ENCODE results near the gene EHMT2.
"Not testable (repeated sequence)": the region's sequence is repeated elsewhere in the genome, so short reads cannot be mapped to it uniquely, and the experiment has no call there.

The EHMT2 gene

GRCh38 chr6:31911826-31912585 lies 14.5 kb upstream of the EHMT2 start:
- H3K36me3 ChIP-seq (ENCODE audit: control insufficient read depth in 2 of 2, insufficient read depth in 1 of 2, low read length in 2 of 2), result no peaks in the 10 kb centered on the region
- POLR2A ChIA-PET, result interaction anchor here (0.7 to 1.1 kb wide), 3 partner anchors 14 to 982 kb away, joined by 3 to 4 read pairs (median 3); partner anchors contain the start of gene NEU1

GRCh38 chr6:31909298-31909697 lies 11.8 kb upstream of the EHMT2 start:
- peaks cover 12% of the 10 kb centered on the region; the same call in 1 of the 2 replicates for H3K4me1 ChIP-seq (ENCODE audit: control insufficient read depth, insufficient read depth, low read length)

More at GRCh38 chr6:31911826-31912585, 14.5 kb upstream of the EHMT2 start:
- Histone ChIP-seq H3K4me3 (ENCODE audit: low read depth, low read length) (no peak overlapping the region), H3K4me1 (ENCODE audit: control insufficient read depth, insufficient read depth, low read length) (peaks cover 9% of the 10 kb centered on the region; the same call in 1 of the 2 replicates), H3K9me3 (ENCODE audit: control insufficient read depth, insufficient read depth, low read depth, low read length) (no peaks in the 10 kb centered on the region), H3K27ac (ENCODE audit: extremely low read depth, low read depth, low read length) (no peak overlapping the region)
- TF ChIP-seq ZFHX2 (tag by site-specific recombination; conservative IDR thresholded peaks at IDR 0.05) (peak; percentile 30; the same call in 1 of the 2 replicates), ZBTB21 (tag by site-specific recombination; IDR thresholded peaks at IDR 0.05) (no peak), HOXC10 (CRISPR knock-in tag; IDR thresholded peaks at IDR 0.05) (no peak), ZNF76 (tag by site-specific recombination; IDR thresholded peaks at IDR 0.05; ENCODE audit: borderline replicate concordance, low read depth) (0 out of 2 replicates have a peak, but pooled peaks have one; percentile 3), ZBTB17 (tag by site-specific recombination; IDR thresholded peaks at IDR 0.05) (peak; percentile 69), ZNF335 (tag by site-specific recombination; conservative IDR thresholded peaks at IDR 0.05) (no peak), ZNF202 (tag by site-specific recombination; IDR thresholded peaks at IDR 0.05; ENCODE audit: borderline replicate concordance) (no peak)
- TF ChIP-seq, protein P1, sequence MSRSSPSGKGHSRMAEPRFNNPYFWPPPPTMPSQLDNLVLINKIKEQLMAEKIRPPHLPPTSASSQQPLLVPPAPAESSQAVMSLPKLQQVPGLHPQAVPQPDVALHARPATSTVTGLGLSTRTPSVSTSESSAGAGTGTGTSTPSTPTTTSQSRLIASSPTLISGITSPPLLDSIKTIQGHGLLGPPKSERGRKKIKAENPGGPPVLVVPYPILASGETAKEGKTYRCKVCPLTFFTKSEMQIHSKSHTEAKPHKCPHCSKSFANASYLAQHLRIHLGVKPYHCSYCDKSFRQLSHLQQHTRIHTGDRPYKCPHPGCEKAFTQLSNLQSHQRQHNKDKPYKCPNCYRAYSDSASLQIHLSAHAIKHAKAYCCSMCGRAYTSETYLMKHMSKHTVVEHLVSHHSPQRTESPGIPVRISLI (tag by site-specific recombination; IDR thresholded peaks at IDR 0.05), result 0 out of 2 replicates have a peak, but pooled peaks have one; percentile 10
- CTCF ChIA-PET, result interaction anchor here (0.5 to 0.8 kb wide), 3 partner anchors 9 to 313 kb away, joined by 3 to 6 read pairs (median 3); no protein-coding TSS in a partner anchor

GRCh38 chr6:31908791-31909190 lies 11.3 kb upstream of the EHMT2 start:
- Histone ChIP-seq H3K36me3 (ENCODE audit: control insufficient read depth in 2 of 2, insufficient read depth in 1 of 2, low read length in 2 of 2) (no peaks in the 10 kb centered on the region), H3K9me3 (ENCODE audit: control insufficient read depth, insufficient read depth, low read depth, low read length) (no peaks in the 10 kb centered on the region), H3K4me3 (ENCODE audit: low read depth, low read length) (no peak overlapping the region), H3K27ac (ENCODE audit: extremely low read depth, low read depth, low read length) (no peak overlapping the region), H3K4me1 (ENCODE audit: control insufficient read depth, insufficient read depth, low read length) (peaks cover 12% of the 10 kb centered on the region; the same call in 1 of the 2 replicates)
- CTCF ChIA-PET, result interaction anchor here (1.3 kb wide), 2 partner anchors 11 to 44 kb away, joined by 3 to 4 read pairs; no protein-coding TSS in a partner anchor
- no peak for TF ChIP-seq YY1 (tag by site-specific recombination; IDR thresholded peaks at IDR 0.05)
- no peak for TF ChIP-seq MYNN (tag by site-specific recombination; IDR thresholded peaks at IDR 0.05; ENCODE audit: borderline replicate concordance)
- TF ChIP-seq MZF1 (tag by site-specific recombination; IDR thresholded peaks at IDR 0.05; ENCODE audit: borderline replicate concordance), result no peak
- TF ChIP-seq, protein P2, sequence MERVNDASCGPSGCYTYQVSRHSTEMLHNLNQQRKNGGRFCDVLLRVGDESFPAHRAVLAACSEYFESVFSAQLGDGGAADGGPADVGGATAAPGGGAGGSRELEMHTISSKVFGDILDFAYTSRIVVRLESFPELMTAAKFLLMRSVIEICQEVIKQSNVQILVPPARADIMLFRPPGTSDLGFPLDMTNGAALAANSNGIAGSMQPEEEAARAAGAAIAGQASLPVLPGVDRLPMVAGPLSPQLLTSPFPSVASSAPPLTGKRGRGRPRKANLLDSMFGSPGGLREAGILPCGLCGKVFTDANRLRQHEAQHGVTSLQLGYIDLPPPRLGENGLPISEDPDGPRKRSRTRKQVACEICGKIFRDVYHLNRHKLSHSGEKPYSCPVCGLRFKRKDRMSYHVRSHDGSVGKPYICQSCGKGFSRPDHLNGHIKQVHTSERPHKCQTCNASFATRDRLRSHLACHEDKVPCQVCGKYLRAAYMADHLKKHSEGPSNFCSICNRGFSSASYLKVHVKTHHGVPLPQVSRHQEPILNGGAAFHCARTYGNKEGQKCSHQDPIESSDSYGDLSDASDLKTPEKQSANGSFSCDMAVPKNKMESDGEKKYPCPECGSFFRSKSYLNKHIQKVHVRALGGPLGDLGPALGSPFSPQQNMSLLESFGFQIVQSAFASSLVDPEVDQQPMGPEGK (tag by site-specific recombination; IDR thresholded peaks at IDR 0.05), result no peak
- TF ChIP-seq SALL2 (tag by site-specific recombination; IDR thresholded peaks at IDR 0.05; ENCODE audit: borderline replicate concordance), result no peak
- TF ChIP-seq ZNF747 (tag by site-specific recombination; IDR thresholded peaks at IDR 0.05), result no peak
- no peak for TF ChIP-seq ZNF639 (tag by site-specific recombination; IDR thresholded peaks at IDR 0.05)
- TF ChIP-seq PRDM10 (tag by site-specific recombination; IDR thresholded peaks at IDR 0.05), result no peak
- TF ChIP-seq GLIS1 (tag by site-specific recombination; IDR thresholded peaks at IDR 0.05), result no peak
- TF ChIP-seq ZNF560 (tag by site-specific recombination; IDR thresholded peaks at IDR 0.05; ENCODE audit: borderline replicate concordance), result no peak
- no peak for TF ChIP-seq ZNF792 (tag by site-specific recombination; IDR thresholded peaks at IDR 0.05)
- TF ChIP-seq SETDB1 (IDR thresholded peaks at IDR 0.05; ENCODE audit: insufficient read length, low read length), result no peak
- POLR2A ChIA-PET, result interaction anchor here (0.6 to 1.3 kb wide), 5 partner anchors 9 to 170 kb away, joined by 3 to 13 read pairs (median 4); no protein-coding TSS in a partner anchor

More at GRCh38 chr6:31909298-31909697, 11.8 kb upstream of the EHMT2 start:
- ChIA-PET POLR2A (interaction anchor here (0.5 to 1.3 kb wide), 3 partner anchors 9 to 225 kb away, joined by 3 to 6 read pairs (median 4); no protein-coding TSS in a partner anchor), CTCF (interaction anchor here (0.5 to 1.3 kb wide), 3 partner anchors 10 to 1361 kb away, joined by 3 read pairs; no protein-coding TSS in a partner anchor)
- not testable (repeated sequence) for H3K4me3 ChIP-seq (ENCODE audit: low read depth, low read length); H3K36me3 ChIP-seq (ENCODE audit: control insufficient read depth in 2 of 2, insufficient read depth in 1 of 2, low read length in 2 of 2); H3K9me3 ChIP-seq (ENCODE audit: control insufficient read depth, insufficient read depth, low read depth, low read length); H3K27ac ChIP-seq (ENCODE audit: extremely low read depth, low read depth, low read length)
- TF ChIP-seq EGR2 (tag by site-specific recombination; IDR thresholded peaks at IDR 0.05; ENCODE audit: low read depth), result peak; percentile 6; the same call in 1 of the 2 replicates
- 0 out of 2 replicates have a peak, but pooled peaks have one; percentile 6 for TF ChIP-seq ZFHX2 (tag by site-specific recombination; conservative IDR thresholded peaks at IDR 0.05)
- 0 out of 2 replicates have a peak, but pooled peaks have one; percentile 36 for TF ChIP-seq KLF1 (tag by site-specific recombination; IDR thresholded peaks at IDR 0.05)
